Activated CD8-positive, alpha-beta memory T cell treated with anti-CD3 and anti-CD28 coated beads for 36 hours (primary cell): ENCODE results near the gene NPC1L1. TPM values are rescaled to one million over a fixed set of nuclear protein-coding genes. Genes with fewer than 3 reads are reported as not detected.

Source experiments
- CTCF ChIA-PET: fragments of 350-600 bp; sonication (Branson Sonifier 250); formaldehyde crosslinking; loops from one replicate; lab custom pipeline; 2021; ENCODE audit warnings: antibody characterized with exemption; lab: Charles Lee
- POLR2A ChIA-PET: fragments of 350-600 bp; sonication (Branson Sonifier 250); formaldehyde crosslinking; loops from one replicate; lab custom pipeline; 2021; ENCODE audit warnings: antibody characterized with exemption; lab: Charles Lee
- total RNA-seq, 2 experiments: library from RNA; stranded (reverse); gene quantifications; one replicate each; pipeline ENCODE4 v1.2.3, GENCODE V29; 2021

The NPC1L1 gene, protein sequence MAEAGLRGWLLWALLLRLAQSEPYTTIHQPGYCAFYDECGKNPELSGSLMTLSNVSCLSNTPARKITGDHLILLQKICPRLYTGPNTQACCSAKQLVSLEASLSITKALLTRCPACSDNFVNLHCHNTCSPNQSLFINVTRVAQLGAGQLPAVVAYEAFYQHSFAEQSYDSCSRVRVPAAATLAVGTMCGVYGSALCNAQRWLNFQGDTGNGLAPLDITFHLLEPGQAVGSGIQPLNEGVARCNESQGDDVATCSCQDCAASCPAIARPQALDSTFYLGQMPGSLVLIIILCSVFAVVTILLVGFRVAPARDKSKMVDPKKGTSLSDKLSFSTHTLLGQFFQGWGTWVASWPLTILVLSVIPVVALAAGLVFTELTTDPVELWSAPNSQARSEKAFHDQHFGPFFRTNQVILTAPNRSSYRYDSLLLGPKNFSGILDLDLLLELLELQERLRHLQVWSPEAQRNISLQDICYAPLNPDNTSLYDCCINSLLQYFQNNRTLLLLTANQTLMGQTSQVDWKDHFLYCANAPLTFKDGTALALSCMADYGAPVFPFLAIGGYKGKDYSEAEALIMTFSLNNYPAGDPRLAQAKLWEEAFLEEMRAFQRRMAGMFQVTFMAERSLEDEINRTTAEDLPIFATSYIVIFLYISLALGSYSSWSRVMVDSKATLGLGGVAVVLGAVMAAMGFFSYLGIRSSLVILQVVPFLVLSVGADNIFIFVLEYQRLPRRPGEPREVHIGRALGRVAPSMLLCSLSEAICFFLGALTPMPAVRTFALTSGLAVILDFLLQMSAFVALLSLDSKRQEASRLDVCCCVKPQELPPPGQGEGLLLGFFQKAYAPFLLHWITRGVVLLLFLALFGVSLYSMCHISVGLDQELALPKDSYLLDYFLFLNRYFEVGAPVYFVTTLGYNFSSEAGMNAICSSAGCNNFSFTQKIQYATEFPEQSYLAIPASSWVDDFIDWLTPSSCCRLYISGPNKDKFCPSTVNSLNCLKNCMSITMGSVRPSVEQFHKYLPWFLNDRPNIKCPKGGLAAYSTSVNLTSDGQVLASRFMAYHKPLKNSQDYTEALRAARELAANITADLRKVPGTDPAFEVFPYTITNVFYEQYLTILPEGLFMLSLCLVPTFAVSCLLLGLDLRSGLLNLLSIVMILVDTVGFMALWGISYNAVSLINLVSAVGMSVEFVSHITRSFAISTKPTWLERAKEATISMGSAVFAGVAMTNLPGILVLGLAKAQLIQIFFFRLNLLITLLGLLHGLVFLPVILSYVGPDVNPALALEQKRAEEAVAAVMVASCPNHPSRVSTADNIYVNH (N-terminal part only)
- not detected for total RNA-seq

DNA sequence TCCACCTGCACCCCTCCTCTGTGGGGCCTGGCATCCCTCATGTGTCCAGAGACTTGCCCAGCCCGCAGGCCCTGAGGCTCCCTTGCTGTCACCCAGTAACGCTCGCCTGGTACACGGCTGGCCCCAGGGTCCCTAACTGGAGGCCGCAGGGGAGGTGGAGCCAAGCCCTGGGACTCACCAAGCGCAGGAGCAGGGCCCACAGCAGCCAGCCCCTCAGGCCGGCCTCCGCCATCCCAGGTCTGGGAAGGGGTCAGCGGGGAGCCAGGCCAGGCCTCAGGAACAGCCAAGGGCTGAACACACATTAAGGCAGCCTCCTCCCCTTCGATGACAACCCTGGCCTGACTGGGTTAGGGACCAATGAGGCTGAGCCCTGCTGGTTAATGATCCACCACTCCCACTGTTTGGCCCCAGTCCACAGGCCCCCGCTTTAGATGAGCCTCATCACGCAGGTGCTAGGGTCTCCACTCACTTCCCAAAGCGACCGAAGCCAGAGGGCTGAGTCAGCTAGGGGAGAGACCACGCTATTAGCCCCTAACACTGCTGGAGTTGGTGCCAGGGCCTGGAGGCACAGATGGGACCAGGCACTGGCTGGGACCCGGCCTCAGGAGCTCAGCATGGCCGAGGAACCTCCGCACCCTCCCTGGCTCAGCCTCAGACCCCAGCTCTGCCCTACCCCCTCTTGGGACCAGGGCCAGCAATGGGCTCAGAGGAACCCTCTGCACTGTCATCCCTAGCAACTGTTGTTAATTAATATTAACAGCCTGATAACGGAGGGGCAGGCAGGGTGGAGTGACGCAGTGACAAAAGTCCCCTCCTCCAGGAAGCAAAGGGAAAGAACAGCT, at the start of gene NPC1L1:
Gene NPC1L1, minus strand, starts transcription at position 303 of the 842 bp plus-strand sequence. Its CDS starts 71 bp downstream, at position 232.
- CTCF ChIA-PET = no interaction called here
- POLR2A ChIA-PET = no interaction called here

DNA sequence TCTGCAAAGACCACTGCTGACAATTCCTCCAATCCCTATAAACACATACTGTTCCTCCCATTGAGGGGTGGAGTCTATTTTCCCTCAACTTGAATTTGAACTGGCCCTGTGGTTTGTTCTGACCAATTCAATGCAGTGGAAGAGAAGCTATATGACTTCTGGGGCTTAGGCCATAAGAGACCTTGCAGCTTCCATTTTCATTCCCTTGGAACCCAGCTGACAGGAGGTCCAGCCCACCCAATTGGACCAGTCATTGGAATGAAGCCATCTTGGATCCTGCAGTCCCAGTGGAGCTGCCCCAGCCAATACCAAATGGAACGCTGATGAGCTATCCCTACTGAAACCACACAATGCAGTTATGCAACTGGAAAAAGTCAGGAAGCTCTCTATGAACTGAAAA, 49.8 kb upstream of the NPC1L1 start:
- CTCF ChIA-PET = interaction anchor here (0.6 to 1.5 kb wide), 5 partner anchors 17 to 365 kb away, joined by 3 to 5 read pairs (median 4); no protein-coding TSS in a partner anchor
- POLR2A ChIA-PET = no interaction called here

DNA sequence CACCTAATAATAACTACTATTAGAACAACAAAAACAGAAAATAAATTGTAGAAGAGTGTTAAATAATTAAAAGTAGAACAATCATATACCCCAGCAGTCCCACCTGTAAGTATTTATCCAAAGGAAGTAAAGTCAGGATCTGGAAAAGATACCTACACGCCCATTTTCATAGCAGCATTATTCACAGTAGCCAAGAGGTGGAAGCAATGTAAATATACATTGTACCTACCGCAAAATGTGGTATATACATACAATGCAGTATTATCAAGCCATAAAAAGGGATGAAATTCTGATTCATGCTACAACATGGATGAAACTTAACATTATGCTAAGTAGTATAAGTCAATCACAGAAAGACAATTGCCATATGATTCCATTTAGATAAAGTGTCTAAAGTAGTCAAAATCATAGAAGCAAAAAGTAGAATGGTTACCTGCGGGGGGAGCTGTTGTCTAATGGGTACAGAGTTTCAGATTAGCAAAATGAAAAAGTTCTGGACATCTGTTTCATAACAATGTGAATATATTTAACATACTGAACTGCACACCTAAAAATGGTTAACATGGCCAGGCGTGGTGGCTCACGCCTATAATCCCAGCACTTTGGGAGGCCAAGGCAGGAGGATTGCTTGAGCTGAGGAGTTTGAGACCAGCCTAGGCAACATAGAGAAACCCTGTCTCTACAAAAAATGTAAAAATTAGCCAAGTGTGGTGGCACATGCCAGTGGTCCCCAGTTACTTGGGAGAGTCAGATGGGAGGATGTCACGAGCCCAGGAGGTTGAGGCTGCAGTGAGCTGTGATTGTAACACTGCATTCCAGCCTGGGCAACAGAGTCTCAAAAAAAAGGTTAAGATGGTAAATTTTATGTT, 46.9 kb upstream of the NPC1L1 start:
- ChIA-PET POLR2A (interaction anchor here (0.7 kb wide), 1 partner anchor 721 kb away, joined by 3 read pairs; no protein-coding TSS in a partner anchor), CTCF (interaction anchor here (0.6 to 1.3 kb wide), 8 partner anchors 21 to 314 kb away, joined by 3 to 5 read pairs (median 3); partner anchors contain the start of gene H2AZ2)

DNA sequence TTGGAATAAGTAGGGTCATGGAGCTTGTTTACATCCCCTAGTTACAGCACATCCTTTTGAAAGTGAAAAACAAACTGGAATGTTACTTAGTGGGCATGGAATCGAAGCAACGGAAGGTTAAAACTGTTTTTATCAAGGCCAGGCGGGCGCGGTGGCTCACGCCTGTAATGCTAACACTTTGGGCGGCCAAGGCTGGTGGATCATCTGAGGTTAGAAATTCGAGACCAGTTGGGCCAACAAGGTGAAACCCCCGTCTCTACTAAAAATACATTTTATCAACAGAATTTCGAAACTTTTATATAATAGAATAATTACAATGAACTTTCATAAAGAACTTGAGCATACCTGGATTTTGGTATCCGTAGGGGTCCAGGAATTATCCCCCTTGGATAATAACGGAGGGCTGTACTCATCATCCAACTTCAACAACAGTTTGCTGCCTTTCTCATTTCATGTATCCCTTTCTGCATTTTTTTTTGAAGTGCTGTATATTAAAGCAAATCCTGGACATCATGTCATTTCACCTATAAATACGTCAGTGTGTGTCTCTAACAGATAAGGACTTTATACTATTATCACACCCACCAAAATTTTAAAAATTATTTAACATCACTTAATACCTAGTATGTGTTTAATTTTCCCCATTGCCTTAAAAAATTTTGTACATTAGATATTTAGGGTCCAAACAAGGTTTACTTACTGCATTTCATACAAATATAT, 42.2 kb upstream of the NPC1L1 start:
- POLR2A ChIA-PET = interaction anchor here (0.8 to 2.3 kb wide), 4 partner anchors 23 to 264 kb away, joined by 3 to 18 read pairs (median 6); partner anchors contain the start of gene OGDH
- CTCF ChIA-PET = interaction anchor here (0.7 to 2.1 kb wide), 4 partner anchors 9 to 264 kb away, joined by 3 to 8 read pairs (median 6); partner anchors contain the start of genes DDX56, H2AZ2 and OGDH

DNA sequence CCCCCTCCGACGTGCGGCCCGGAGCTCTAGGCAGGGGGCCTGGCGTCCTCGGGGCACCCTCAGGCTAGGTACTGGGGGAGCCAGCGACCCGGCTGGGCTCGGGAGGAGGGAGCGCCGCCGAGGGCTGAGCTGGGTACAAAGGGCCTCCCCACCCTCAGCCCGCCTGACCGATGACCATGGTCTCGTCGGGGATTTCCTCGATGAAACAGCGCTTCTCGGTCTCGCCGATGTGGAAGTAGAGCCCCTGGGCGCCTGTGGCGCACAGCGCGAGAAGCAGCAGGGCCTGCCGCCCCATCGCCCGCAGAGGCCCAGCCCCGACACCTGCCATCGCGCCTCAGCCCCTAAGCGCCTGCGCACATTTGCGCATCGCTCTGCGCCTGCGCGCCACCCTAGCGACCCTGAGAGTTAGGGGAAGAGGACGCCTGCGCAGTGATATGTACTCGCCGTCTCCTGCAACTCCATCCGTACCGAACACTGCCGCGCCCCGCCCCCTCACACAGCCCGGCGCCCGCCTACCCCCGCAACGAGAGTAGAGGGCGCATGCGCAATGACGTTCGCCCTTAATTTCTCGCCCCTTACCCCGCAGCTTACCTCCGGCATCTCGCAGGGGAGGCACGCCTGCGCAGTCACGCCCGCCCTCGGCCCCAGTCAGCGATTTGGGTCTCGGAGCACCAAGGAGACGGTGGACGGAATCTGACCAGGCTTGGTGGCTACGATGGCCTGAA, 40.9 kb upstream of the NPC1L1 start, which contains the start of gene TMED4:
Gene TMED4, minus strand, starts transcription at position 353 of the 725 bp plus-strand sequence. Its CDS starts 25 bp downstream, at position 328.
- CTCF ChIA-PET = interaction anchor here (1.0 to 2.1 kb wide), 6 partner anchors 8 to 265 kb away, joined by 3 to 8 read pairs (median 4); partner anchors contain the start of genes DDX56 and H2AZ2
- POLR2A ChIA-PET = interaction anchor here (0.6 to 2.3 kb wide), 10 partner anchors 9 to 417 kb away, joined by 3 to 18 read pairs (median 4); partner anchors contain the start of genes DDX56, H2AZ2 and OGDH

DNA sequence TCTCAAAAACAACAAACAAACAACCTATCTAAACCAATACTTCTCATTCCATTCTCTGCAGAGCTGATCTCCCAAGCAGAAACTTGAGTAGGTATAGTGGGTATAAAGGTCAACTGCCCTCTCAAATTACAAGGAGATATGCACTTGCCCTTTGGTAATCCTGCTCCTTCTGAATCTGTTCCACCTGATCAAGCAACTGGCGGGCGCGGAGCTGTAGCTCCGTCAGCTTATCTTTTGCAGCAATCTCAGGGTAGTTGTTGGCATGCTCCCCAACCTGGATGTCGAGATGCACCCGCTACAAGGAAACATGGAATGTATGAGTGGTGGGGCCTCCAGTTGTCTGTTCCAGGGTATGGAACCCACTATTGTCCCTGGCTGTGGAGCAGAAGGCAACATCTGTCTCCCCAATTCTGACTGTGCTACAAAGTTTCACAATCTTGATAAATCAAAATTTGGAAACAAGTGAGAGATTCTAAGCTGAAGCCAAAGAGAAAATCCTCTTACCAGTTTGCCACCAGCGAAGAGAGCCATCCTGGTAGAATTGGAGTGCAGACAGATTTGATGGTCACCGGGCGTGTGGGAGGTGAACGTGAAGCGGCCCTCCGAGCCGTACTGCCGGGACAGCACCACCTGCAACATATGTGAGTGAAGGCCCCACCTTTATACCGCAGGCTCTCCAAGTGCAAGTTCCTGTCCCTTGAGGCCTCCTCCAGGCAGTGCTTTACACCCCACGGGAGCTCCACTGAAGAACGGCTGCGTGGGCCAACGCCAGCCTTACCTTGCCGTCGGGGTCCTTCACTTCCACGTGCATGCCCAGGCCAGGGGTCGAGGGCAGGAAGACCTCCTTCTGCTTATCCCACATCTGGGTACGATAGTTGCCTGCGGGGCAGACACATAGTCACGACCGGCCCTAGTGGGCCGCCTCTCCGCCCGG, 40.1 kb upstream of the NPC1L1 start:
- CTCF ChIA-PET = interaction anchor here (1.0 to 2.1 kb wide), 4 partner anchors 16 to 266 kb away, joined by 3 to 8 read pairs (median 4); partner anchors contain the start of gene H2AZ2
- POLR2A ChIA-PET = interaction anchor here (0.7 to 2.3 kb wide), 8 partner anchors 8 to 418 kb away, joined by 3 to 18 read pairs (median 4); partner anchors contain the start of genes DDX56, H2AZ2 and OGDH

DNA sequence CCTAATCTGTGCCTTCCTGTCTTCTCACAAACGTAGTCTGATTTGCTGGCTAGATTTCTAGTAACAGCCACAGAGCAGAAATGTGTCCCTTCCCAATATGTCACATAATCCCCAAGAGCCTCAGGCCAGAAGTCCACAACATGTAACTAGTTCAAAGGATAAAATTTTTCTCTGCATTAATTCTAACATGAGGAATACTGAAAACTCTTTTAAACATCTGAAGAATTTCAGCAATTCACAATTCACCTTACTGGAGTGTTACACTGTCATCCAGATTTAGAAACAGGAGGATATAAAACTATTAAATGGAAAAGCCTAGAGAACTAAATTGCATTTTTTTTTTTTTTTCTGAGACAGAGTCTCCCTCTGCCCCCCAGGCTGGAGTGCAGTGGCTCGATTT, 35.1 kb upstream of the NPC1L1 start:
- POLR2A ChIA-PET = interaction anchor here (0.6 kb wide), 1 partner anchor 229 kb away, joined by 3 read pairs; no protein-coding TSS in a partner anchor
- CTCF ChIA-PET = no interaction called here

DNA sequence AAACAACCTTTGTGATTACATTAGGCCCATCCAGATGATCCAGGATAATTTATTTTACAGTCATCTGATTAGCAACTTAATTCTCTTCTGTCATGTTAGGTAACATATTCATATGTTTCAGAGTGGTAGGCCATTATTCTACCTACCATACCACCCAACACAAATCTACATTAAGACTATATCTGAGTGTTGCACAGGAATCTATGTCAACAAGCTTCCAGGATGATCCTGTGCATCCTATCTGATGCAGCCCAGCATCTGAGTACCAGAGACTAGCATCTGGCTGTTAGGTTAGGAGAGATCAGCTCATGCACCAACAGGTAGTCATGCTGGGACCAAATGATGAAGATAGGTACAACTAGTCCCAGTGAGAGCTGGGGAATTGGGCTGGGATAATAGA, 33.9 kb upstream of the NPC1L1 start:
- ChIA-PET POLR2A (no interaction called here), CTCF (interaction anchor here (2.1 to 2.6 kb wide), 2 partner anchors 8 to 9 kb away, joined by 6 to 8 read pairs; partner anchors contain the start of gene TMED4)

DNA sequence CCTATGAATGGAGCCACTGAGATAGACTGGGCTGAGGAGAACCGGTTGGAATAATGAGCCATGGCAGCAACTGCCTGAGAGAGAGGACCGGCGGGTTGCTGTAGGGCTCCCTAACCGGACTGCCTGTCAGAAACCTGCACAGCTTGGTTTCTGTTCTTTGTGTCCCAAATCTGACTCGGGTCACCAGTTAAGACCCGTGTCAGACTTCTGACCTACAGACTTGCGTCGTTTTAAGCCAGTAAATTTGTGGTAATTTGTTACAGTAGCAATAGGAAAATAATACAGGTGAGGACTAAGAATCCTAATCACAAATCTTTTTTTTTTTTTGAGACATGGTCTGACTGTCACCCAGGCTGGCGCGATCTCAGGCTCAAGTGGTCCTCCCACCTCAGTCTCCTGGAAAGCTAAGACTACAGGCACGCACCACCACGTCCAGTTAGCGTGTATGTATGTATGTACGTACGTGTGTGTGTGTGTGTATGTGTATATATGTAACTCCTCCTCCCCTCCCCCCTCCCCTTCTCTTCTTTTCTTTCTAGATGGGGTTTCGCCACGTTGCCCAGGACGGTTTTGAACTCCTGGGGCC, 33.2 kb upstream of the NPC1L1 start:
- CTCF ChIA-PET = interaction anchor here (0.6 to 2.6 kb wide), 6 partner anchors 8 to 360 kb away, joined by 3 to 8 read pairs (median 3); partner anchors contain the start of genes PURB and TMED4
- POLR2A ChIA-PET = interaction anchor here (0.5 to 2.6 kb wide), 11 partner anchors 7 to 450 kb away, joined by 3 to 11 read pairs (median 5); partner anchors contain the start of genes NUDCD3, OGDH and TMED4

DNA sequence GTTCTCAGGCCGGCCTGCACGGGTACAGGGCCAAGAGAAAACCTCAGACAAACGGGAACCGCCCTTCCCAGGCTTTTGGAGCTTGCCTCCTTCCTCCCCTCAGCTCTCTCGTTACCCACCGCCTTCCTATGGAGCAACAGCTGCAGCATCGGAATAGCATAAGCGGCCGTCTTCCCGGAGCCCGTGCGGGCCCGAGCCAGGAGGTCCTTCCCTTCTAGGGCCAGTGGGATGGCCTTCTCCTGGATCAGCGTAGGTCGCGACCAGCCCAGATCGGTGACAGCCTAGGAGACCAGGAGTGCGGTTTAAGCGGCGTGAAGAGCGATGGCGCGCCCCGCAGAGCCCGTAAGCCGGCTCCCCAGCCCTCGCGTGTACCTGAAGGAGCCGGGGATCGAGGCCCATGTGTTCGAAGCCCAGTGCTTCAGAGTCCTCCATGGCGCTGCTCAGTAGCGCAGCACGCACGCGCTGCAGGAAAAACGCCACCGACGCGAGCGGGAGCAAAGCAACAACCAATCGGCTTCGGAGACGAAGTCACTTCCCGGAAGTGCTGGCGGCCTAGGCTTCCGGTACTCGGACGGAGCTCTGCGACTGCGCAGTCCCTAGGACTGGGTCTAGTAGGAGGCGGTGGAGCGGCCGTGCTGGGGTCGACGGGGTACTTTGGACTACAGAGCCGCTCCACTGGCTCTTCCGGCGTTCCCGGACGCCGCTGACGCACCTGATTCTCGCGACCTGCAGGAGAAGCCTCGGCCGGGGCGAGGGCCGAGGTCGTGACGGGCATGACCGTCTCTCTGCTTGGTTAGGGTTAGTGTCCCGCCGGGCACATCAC, 32.5 kb upstream of the NPC1L1 start, which contains the start of gene DDX56:
Gene DDX56, minus strand, starts transcription at position 445 of the 823 bp plus-strand sequence. Its CDS starts 13 bp downstream, at position 432.
- CTCF ChIA-PET = interaction anchor here (0.6 to 2.6 kb wide), 7 partner anchors 8 to 359 kb away, joined by 3 to 8 read pairs (median 3); partner anchors contain the start of genes PURB and TMED4
- POLR2A ChIA-PET = interaction anchor here (0.5 to 2.6 kb wide), 12 partner anchors 8 to 720 kb away, joined by 3 to 11 read pairs (median 4); partner anchors contain the start of genes NUDCD3, OGDH and TMED4

DNA sequence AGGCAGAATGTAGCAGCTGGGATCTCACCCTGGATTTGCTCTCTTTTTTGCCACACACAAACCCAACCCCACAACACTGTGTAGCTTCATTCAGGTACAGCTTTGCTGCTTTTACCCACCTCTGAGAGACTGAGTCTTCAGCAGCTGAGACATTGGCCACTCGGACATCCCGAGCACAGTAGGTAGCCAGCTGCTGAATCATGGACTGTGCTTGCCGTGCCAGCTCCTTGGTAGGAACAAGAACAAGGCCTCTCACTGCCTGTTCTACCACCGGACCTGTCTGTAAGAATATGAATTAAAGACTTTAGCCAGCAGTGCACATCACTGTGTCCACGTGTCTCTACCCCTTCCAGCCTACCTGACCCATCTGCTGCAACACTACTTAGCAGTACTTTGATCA, 31.6 kb upstream of the NPC1L1 start:
- POLR2A ChIA-PET = interaction anchor here (1.8 to 2.6 kb wide), 3 partner anchors 8 to 34 kb away, joined by 7 to 11 read pairs (median 11); partner anchors contain the start of genes OGDH and TMED4
- CTCF ChIA-PET = interaction anchor here (0.6 to 2.1 kb wide), 2 partner anchors 10 to 240 kb away, joined by 6 read pairs; partner anchors contain the start of gene TMED4

DNA sequence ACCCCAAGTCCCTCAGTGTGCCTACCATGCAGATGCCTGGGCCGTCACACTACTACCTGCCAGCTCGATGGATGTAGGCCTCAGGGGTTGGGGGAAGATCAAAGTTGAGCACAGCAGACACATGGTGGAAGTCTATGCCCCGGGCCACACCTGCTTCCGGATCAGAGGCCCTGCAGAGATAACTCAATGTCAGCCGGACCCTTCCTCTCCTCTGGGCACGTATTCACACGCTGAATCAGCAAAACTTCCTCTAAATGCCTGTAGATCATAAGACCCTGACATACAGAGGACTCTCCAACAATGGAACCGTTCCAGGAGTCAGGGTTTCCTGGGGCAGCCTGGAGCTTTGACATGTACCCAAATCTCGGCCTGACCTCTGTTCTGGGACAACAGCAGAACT, 28.8 kb upstream of the NPC1L1 start:
- CTCF ChIA-PET = no interaction called here
- POLR2A ChIA-PET = interaction anchor here (1.1 kb wide), 1 partner anchor 11 kb away, joined by 3 read pairs; no protein-coding TSS in a partner anchor
